HAP-1 (cell line): Measurements from ENCODE around the gene HIBADH.
"Not testable (repeated sequence)": the region's sequence is repeated elsewhere in the genome, so short reads cannot be mapped to it uniquely, and the experiment has no call there.

Experiments
- DNase-seq, 2 experiments: peaks; one replicate each; pipeline ENCODE4 v3.0.0-alpha.2; 2016 to 2020; ENCODE audit warnings: low spot score in 2 of 2
- H3K27me3 ChIP-seq: fragments of 250-450 bp; sonication (Bioruptor Pico); 2 replicates; pipeline ENCODE4 v1.5.1; 2020; ENCODE audit warnings: low read depth, mild to moderate bottlenecking, moderate library complexity
- H3K36me3 ChIP-seq: fragments of 250-450 bp; sonication (Bioruptor Pico); replicated peaks from 2 replicates; pipeline ENCODE4 v1.5.1; 2020; ENCODE audit warnings: mild to moderate bottlenecking
- H3K4me1 ChIP-seq: fragments of 250-450 bp; sonication (Bioruptor Pico); 2 replicates; pipeline ENCODE4 v1.5.1; 2020; ENCODE audit warnings: mild to moderate bottlenecking
- H3K4me3 ChIP-seq: fragments of 250-450 bp; sonication (Bioruptor Pico); 2 replicates; pipeline ENCODE4 v1.5.1; 2020; ENCODE audit warnings: mild to moderate bottlenecking, moderate library complexity
- H3K9me3 ChIP-seq: fragments of 250-450 bp; sonication (Bioruptor Pico); 2 replicates; pipeline ENCODE4 v1.5.1; 2020; ENCODE audit warnings: mild to moderate bottlenecking, moderate library complexity
- in situ Hi-C: fragments of 300-500 bp; cut with MboI; formaldehyde crosslinking; loops from 3 replicates; pipeline ENCODE4 v1.14.3; 2020; ENCODE audit warnings: low sequenced_read_pairs, inconsistent platforms, mixed read lengths

Gene HIBADH

DNA sequence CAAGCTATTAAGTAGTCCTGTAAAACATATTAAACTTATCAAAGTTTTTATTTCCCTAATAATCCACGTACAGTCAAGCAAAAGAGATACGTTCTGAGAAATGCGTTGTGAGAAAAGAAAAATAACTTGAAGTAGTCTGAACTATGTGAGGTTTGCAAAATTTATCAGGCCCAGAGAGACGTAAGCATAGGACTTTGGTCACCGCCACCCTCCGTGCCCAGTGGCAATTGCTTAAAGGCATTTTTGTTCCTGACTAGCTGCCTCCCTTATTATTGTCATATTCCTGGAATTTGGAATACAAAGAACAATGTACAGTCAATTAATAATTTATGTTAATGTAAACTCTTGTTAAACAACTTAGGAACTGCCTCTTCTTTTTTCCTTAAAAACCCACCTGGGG lies 22.8 kb downstream of the HIBADH start:
- Histone ChIP-seq H3K4me1 (peaks cover 7% of the 10 kb centered on the region), H3K9me3 (no peaks in the 10 kb centered on the region), H3K4me3 (no peak overlapping the region), H3K27me3 (no peaks in the 10 kb centered on the region), H3K36me3 (0 out of 2 replicates have a peak, but pooled peaks cover 3% of the 10 kb centered on the region)
- DNase-seq = no peak
- in situ Hi-C loops = no loop called here

DNA sequence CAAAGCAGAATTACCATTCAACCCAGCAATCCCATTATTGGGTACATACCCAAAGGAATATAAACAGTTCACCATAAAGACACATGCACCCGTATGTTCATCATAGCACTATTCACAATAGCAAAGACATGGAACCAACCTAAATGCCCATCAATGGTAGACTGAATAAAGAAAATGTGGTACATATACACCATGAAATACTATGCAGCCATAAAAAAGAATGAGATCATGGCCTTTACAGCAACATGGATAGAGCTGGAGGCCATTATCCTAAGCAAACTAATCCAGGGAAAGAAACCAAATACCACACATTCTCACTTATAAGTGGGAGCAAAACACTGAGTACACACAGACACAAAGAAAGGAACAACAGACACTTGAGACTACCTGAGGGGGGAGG lies 23.6 kb downstream of the HIBADH start:
- H3K9me3 ChIP-seq, H3K27me3 ChIP-seq, in situ Hi-C loops, H3K4me3 ChIP-seq, H3K4me1 ChIP-seq, H3K36me3 ChIP-seq, DNase-seq: not testable (repeated sequence)

DNA sequence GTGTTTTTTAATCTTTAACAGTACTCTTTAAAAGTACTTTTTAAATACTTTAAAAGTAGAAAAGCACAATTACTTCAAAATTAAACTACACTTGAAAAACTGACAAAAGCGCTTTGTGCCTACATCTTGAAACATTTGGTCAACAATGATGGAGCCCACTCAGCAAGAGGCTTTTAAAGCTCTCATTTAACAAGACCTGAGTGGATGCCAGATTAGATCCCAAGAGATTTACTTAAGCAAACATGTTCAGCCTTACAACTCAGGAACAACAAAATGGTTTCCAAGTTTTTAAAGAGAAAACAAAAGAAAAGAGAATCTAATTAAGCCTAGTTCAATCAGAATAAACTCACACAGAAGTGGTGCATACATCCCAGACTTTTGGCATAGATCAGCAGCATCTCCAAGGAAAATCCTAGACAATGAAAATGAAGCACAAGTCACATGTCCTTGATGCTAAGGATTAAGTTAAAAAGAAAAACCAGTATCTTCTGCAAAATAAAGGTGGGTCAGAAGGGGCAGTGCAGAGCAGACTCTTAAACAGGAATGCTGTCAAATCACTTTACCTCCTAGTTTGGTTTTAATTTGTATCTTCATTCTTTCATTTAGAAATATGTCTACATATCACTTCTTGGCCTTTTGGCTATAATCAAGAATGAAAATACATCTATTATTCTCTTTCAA lies 26.2 kb downstream of the HIBADH start:
- Histone ChIP-seq H3K4me3 (no peak overlapping the region), H3K4me1 (peaks cover 7% of the 10 kb centered on the region), H3K27me3 (no peaks in the 10 kb centered on the region), H3K36me3 (0 out of 2 replicates have a peak, but pooled peaks cover 3% of the 10 kb centered on the region), H3K9me3 (no peaks in the 10 kb centered on the region)
- peak; percentile 20 to 65 for DNase-seq
- in situ Hi-C loops = no loop called here

DNA sequence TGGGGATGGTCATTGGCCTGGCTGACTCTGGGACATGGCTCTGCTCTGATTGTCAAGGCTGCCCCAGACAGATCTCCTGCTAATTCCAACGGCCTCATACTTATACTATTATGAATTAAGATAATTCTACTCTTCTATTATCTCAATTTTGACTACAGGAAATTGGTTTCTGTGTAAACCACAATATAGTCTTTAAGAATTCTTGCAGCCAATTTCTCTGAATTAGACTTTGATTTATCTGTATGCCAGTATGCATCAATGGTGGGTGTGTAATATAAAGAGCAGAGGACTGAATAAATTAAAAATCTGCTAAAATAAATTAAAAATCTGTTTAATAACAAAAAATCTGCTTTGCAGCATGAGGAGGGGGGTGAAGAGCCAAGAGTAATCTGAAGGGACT lies 27.0 kb downstream of the HIBADH start:
- no peak for DNase-seq
- no peak overlapping the region for H3K4me3 ChIP-seq
- peaks cover 7% of the 10 kb centered on the region for H3K4me1 ChIP-seq
- 0 out of 2 replicates have a peak, but pooled peaks cover 3% of the 10 kb centered on the region for H3K36me3 ChIP-seq
- H3K27me3 ChIP-seq = no peaks in the 10 kb centered on the region
- in situ Hi-C loops = no loop called here
- H3K9me3 ChIP-seq = no peaks in the 10 kb centered on the region

DNA sequence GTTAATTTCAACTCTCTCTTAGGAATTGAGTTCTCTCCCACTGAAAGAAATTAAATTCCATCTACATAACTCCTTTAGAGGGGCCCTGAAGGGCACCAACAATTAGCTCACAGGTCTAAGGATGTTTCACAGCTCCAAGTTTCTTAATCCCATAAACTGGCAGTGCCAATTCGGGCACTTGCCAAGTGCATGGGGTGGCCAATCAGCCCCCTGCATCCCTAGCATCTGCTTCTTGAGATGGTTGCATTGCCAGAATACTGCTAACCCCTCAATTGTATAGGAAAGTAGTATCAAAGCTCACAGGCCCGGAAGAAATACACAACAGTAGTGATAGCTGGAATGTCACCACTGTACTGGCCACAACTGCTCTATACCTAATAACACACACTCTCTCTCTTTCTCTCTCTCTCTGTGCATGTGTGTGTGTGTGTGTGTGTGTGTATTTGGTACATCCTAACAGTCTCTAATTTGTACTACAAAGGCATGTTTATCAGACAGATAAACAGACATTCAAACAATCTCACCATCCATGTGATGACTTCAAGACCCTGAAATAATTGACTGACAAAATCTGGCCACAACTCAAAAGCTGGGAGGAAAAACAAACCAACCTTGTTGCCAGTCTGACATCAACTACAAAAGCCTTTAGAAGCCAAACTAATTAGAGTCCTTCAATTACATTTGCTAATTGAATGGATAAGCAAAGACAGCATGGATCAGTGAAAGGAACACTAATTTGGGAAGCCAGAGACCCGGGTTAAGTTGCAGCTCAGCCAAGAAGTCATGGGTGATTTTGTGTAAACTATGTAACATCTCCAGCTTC lies 27.8 kb downstream of the HIBADH start:
- Histone ChIP-seq H3K27me3 (no peaks in the 10 kb centered on the region), H3K4me1 (peaks cover 7% of the 10 kb centered on the region), H3K9me3 (no peaks in the 10 kb centered on the region), H3K36me3 (0 out of 2 replicates have a peak, but pooled peaks cover 3% of the 10 kb centered on the region), H3K4me3 (no peak overlapping the region)
- in situ Hi-C loops = no loop called here
- no peak for DNase-seq

DNA sequence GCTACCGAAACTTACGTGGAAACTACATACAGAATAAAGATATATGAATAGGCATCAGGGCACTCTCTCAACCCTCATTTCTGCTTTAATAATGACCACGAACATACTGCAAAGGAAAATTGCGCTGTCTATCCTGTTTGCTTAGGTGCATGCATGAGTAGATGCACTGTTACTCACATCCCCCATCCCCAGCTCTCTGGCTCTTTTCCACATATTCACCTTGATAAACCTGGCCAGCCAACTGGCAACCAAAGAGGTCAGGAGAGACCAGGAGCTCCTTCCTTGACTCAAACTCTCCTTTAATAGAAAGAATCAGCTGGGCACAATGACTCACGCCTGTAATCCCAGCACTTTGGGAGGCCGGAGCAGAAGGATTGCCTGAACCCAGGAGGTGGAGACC lies 29.6 kb downstream of the HIBADH start:
- Histone ChIP-seq H3K27me3 (no peaks in the 10 kb centered on the region), H3K9me3 (no peaks in the 10 kb centered on the region), H3K4me3 (no peak overlapping the region), H3K36me3 (0 out of 2 replicates have a peak, but pooled peaks cover 3% of the 10 kb centered on the region), H3K4me1 (peaks cover 7% of the 10 kb centered on the region)
- in situ Hi-C loops = no loop called here
- no peak for DNase-seq

DNA sequence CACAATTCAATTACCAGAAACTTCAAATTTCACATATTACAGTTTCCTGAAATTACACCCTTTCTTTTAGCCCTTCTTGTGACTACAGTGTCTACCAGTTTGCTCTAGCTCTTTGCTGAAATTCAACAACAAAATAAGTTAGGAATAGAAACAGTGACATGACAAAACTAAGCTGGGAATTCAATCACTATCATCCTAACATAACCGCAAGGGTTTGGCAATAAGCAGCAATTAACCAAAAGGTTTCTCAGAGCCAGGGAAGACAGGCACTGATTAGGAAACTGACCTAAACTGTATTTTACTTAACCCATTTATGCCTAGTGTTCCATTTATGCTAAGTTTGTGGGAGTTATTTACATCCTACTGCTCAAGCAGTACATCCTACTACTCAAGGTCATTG lies 31.3 kb downstream of the HIBADH start:
- no peaks in the 10 kb centered on the region for H3K27me3 ChIP-seq
- no peak for DNase-seq
- H3K4me3 ChIP-seq = no peak overlapping the region
- no peaks in the 10 kb centered on the region for H3K9me3 ChIP-seq
- 0 out of 2 replicates have a peak, but pooled peaks cover 3% of the 10 kb centered on the region for H3K36me3 ChIP-seq
- in situ Hi-C loops = no loop called here
- peaks cover under 1% of the 10 kb centered on the region; the same call in 1 of the 2 replicates for H3K4me1 ChIP-seq

DNA sequence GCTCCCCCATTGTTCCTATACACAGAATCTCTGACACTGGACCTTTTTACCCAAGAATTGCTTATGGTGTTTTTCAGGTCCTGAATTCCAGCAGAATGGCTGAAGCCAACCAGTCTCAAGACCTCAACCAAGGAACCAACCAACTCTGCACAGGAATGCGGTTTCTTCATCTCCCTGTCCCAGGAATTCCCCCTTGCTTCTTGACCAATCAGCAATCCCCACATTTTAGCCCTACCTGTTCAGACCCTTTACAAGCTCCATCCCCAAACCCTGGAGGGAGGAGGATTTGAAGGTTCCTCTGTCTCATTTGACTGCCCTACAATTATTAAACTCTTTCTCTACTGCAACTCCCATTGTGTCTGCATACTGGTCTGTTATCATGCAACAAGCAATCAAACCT lies 35.5 kb downstream of the HIBADH start:
- Histone ChIP-seq H3K36me3 (0 out of 2 replicates have a peak, but pooled peaks cover 3% of the 10 kb centered on the region), H3K4me3 (no peak overlapping the region), H3K9me3 (no peaks in the 10 kb centered on the region; the same call in 1 of the 2 replicates), H3K4me1 (no peaks in the 10 kb centered on the region), H3K27me3 (no peaks in the 10 kb centered on the region)
- DNase-seq = no peak
- in situ Hi-C loops = no loop called here

DNA sequence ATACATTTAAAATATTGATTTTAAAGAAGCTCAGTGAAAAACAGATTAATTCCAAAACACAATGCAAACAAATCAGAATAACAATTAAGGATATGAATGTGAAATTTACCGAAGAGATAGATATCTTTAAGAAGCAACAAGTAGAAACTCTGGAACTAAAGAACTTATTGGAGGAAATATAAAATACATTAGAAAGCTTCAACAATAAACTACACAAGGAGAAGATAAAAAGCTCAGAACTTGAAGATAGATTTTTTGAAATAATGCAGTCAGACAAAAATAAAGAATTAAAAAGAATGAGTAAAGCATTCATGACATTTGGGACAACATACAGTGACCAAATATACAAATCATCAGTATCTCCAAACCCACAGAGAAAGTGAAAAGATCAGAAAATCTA lies 43.2 kb downstream of the HIBADH start:
- 0 out of 2 replicates have a peak, but pooled peaks cover 3% of the 10 kb centered on the region for H3K36me3 ChIP-seq
- no peaks in the 10 kb centered on the region for H3K27me3 ChIP-seq
- no peaks in the 10 kb centered on the region for H3K4me1 ChIP-seq
- in situ Hi-C loops = no loop called here
- peaks cover 10% of the 10 kb centered on the region for H3K9me3 ChIP-seq
- no peak for DNase-seq
- H3K4me3 ChIP-seq = no peak overlapping the region

DNA sequence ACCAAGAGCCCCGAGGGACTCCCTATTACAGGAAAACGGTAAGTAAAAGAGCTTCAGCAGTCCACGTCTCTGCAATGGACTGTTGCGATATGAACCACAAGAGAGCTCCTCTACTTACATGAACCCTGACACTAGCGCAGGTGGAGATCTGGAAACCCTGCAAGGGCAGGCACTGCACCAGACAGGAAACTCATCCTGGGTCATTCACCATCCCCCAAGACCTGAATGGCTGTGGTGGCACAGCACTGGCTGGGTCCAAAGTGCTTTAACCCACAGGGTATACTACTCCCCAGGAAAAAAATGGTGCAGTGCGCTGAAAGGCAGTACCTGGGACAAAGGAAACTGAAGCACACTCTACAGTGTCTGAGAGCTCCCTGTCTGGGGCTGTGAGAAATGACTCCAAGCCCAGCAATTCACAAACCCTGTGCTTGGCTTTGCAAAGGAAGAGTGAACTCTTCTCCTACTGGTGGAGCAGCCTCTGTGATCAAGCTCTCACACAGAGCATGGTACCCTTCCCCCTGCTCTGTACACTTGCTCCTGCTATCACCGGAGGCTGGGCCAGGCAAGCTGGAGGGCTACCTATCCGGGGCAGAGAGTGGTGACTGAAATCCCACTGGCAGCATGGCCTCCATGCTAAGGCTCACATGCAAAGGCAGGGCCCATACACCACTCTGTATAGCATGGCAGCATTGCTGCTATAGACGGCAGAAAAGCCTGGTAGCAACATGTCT lies 44.9 kb downstream of the HIBADH start:
- DNase-seq = no peak
- Histone ChIP-seq H3K9me3 (peaks cover 10% of the 10 kb centered on the region), H3K4me1 (no peaks in the 10 kb centered on the region), H3K4me3 (no peak overlapping the region), H3K27me3 (no peaks in the 10 kb centered on the region), H3K36me3 (0 out of 2 replicates have a peak, but pooled peaks cover 3% of the 10 kb centered on the region)
- in situ Hi-C loops = no loop called here

DNA sequence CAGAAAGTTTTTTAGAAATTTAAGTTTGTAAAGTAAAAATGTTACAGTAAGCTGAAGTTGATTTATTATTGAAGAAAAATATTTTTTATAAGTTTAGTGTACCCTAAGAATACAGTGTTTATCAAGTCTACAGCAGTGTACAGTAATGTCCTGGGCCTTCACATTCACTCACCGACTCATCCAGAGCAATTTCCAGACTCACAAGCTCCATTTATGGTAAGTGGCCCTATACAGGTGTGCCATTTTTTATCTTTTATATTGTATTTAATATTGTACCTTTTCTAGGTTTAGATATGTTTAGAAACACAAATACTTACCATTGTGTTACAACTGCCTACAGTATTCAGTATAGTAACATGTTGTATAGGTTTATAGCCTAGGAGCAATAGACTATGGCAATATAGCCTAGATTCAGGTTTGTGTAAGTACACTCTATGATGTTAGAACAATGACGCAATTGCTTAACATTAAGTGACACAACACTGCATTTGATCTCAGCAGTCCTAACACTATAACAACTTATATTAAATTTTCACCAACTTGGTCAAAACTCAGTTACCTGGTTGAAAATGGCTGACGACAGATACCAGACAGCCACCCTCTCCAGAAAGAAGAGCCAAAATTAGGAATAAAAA lies 45.7 kb downstream of the HIBADH start:
- Histone ChIP-seq H3K27me3 (no peaks in the 10 kb centered on the region), H3K9me3 (peaks cover 10% of the 10 kb centered on the region), H3K4me1 (no peaks in the 10 kb centered on the region), H3K4me3 (no peak overlapping the region), H3K36me3 (0 out of 2 replicates have a peak, but pooled peaks cover 3% of the 10 kb centered on the region)
- no peak for DNase-seq
- in situ Hi-C loops = no loop called here

DNA sequence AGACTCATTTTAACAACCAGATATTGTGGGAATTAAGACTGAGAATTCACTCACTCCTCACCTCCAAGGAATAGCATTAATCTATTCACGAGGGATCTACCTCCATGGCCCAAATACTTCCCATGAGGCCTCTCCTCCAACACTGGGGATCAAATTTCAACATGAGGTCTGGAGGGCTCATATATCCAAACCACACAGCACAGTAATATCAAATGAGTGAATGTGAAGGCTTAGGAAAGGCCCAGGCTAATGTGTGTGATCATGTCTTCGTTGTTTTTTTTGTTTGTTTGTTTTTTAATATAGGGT lies 46.5 kb downstream of the HIBADH start:
- Histone ChIP-seq H3K9me3 (peaks cover 10% of the 10 kb centered on the region), H3K4me1 (peaks cover 1% of the 10 kb centered on the region; the same call in 1 of the 2 replicates), H3K27me3 (no peaks in the 10 kb centered on the region), H3K36me3 (0 out of 2 replicates have a peak, but pooled peaks cover 3% of the 10 kb centered on the region), H3K4me3 (no peak overlapping the region)
- DNase-seq = no peak
- in situ Hi-C loops = no loop called here

DNA sequence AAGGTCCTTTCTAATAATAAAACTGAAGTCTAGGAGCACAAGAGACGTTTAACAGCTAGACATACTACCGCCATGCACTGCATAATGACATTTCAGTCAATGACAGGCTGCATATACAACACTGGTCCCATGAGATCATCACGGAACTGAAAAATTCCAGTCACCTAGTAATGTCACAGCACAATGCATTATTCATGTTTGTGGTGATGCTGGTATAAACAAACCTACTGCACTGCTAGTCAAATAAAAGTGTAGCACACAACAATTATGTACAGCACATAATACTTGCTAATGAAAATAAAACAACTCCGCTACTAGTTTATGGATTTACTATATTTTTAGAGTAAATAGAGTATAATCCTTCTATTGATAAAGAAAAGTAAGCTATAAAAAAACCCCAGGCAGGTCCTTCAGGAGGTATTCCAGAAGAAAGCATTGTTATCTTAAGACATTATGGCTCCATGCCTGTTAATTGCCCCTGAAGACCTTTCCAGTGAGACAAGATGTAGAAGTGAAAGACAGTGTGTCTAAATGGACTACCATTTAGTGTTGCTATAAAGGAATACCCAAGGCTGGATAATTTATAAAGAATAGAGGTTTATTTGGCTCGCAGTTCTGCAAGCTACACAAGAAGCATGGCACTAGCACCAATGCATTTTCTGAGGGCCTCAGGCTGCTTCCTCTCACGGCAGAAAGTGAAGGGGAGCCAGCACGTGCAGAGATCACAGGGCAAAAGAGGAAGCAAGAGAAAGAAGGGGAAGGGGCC lies 47.1 kb downstream of the HIBADH start:
- 0 out of 2 replicates have a peak, but pooled peaks cover 3% of the 10 kb centered on the region for H3K36me3 ChIP-seq
- peaks cover 10% of the 10 kb centered on the region for H3K9me3 ChIP-seq
- no peak for DNase-seq
- H3K27me3 ChIP-seq = no peaks in the 10 kb centered on the region
- in situ Hi-C loops = no loop called here
- peaks cover 6% of the 10 kb centered on the region for H3K4me1 ChIP-seq
- no peak overlapping the region for H3K4me3 ChIP-seq
